Keratinocyte (primary cell): ENCODE data around the gene NEU4.

Experiments used
- EZH2 ChIP-seq: IDR thresholded peaks from one replicate; pipeline ENCODE4 v1.6.1; 2012; ENCODE audit warnings: inconsistent platforms, mild to moderate bottlenecking, low read length, moderate library complexity
- TF ChIP-seq, protein P1 (sequence below), 3 experiments: IDR thresholded peaks in 1 of 3; conservative IDR thresholded peaks in 1 of 3; optimal IDR thresholded peaks in 1 of 3; 2 replicates in 2 of 3; 3 replicates in 1 of 3; pipeline versions ENCODE3 to v1.5.1; 2011; ENCODE audit warnings: low read length in 3 of 3, mild to moderate bottlenecking in 3 of 3, moderate library complexity in 2 of 3, control low read depth in 1 of 3, inconsistent platforms in 1 of 3; ENCODE audit not compliant: insufficient read depth in 2 of 3; ENCODE audit errors: extremely low read depth in 1 of 3

DNA sequence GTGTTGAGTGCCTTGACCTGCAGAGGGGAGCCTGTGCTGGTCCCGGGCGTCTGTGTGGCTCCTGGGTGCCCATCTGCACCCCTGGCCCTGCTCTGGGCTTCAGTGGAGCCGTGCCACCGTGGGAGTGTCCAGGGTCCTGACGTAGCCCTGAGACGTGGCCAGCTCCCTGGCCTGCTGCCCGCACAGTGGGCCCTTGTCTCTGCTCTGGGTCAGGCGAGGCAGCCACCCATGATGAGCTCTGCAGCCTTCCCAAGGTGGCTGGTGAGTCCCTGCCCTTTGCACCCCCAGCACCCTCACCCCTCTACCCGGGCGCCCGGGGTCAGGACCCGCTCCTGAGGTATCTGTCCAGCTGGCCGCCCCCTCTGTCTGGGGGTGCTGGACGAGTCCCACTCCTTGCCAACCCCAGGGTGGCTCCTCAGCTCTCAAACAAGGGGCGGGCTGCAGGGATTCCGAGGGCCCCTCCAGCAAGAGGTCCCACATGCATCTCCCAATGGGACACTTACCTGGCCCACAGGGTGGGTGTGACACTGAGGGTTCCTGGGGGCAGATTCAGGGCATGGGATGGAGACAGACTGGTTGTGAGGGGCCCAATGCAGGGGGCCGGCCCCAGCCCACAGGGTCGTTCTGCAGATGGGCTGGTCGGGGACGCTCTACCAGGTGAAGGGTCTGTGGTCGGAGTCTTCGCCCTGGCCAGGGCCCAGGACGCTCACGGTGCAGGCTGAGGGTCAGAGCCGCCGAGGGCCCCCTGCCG is 2.4 kb downstream of the NEU4 start:
- TF ChIP-seq, protein P1, sequence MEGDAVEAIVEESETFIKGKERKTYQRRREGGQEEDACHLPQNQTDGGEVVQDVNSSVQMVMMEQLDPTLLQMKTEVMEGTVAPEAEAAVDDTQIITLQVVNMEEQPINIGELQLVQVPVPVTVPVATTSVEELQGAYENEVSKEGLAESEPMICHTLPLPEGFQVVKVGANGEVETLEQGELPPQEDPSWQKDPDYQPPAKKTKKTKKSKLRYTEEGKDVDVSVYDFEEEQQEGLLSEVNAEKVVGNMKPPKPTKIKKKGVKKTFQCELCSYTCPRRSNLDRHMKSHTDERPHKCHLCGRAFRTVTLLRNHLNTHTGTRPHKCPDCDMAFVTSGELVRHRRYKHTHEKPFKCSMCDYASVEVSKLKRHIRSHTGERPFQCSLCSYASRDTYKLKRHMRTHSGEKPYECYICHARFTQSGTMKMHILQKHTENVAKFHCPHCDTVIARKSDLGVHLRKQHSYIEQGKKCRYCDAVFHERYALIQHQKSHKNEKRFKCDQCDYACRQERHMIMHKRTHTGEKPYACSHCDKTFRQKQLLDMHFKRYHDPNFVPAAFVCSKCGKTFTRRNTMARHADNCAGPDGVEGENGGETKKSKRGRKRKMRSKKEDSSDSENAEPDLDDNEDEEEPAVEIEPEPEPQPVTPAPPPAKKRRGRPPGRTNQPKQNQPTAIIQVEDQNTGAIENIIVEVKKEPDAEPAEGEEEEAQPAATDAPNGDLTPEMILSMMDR (optimal IDR thresholded peaks at IDR 0.05 in 1 of 3, IDR thresholded peaks at IDR 0.05 in 1 of 3, conservative IDR thresholded peaks at IDR 0.05 in 1 of 3; ENCODE audit: extremely low read depth in 1 of 3, insufficient read depth in 2 of 3, low read length in 3 of 3): no peak
- TF ChIP-seq EZH2: no peak
